Cardiac fibroblast (primary cell): ENCODE measurements around the gene IPO4.

Experiments used
- DNase-seq, 2 donors: peaks; one replicate each; pipeline versions ENCODE4 v3.0.0 to v3.0.0-alpha.2; 2010; ENCODE audit warnings: low read depth in 2 of 2
- H3K4me3 ChIP-seq, 2 donors: replicated peaks in 1 of 2; 1 replicate in 1 of 2; 2 replicates in 1 of 2; pipeline ENCODE4 v1.5.1; 2011; ENCODE audit warnings: low read depth in 2 of 2, low read length in 2 of 2, mild to moderate bottlenecking in 2 of 2, moderate library complexity in 1 of 2
- TF ChIP-seq, protein P1 (sequence below): IDR thresholded peaks from one replicate; pipeline ENCODE4 v1.5.1; 2011; ENCODE audit warnings: low read depth, mild to moderate bottlenecking, low read length, inconsistent platforms

IPO4 gene

DNA sequence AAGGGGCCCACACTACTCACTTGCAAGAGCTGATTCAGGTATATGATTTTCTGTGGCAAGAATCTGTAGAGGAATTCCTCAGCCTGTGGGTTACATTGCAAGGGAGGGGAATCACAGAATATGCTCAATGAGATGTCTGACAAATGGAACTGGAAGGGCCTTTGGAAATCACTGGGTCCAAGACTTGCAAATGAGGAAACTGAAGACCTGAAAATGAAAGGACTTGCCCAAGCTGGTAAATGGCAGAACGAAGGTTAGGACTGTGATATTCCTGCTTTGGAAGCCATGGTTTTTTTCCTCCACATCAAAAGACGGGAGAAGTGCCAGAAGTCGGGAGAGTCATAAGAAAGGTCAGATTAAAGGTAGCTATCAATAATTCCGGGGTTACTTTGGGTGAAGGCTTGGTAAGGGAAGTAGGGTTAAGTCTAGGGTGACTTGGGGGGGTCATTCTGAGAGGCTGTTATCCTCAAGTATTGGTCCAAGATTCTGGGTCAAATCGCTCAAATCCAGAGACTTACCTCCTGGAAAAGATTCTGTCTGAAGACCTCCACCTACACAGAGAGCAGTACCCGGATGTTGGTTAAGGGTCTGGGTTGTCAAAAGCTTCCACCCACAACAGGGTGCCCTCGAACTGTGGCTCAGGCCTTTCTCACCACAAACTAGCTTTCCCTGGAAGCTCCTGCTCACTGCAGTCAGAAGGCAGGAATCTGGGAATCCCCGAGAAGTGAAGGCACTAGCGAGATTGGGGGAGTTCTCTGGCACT, 42.7 kb downstream of the IPO4 start:
- TF ChIP-seq, protein P1, sequence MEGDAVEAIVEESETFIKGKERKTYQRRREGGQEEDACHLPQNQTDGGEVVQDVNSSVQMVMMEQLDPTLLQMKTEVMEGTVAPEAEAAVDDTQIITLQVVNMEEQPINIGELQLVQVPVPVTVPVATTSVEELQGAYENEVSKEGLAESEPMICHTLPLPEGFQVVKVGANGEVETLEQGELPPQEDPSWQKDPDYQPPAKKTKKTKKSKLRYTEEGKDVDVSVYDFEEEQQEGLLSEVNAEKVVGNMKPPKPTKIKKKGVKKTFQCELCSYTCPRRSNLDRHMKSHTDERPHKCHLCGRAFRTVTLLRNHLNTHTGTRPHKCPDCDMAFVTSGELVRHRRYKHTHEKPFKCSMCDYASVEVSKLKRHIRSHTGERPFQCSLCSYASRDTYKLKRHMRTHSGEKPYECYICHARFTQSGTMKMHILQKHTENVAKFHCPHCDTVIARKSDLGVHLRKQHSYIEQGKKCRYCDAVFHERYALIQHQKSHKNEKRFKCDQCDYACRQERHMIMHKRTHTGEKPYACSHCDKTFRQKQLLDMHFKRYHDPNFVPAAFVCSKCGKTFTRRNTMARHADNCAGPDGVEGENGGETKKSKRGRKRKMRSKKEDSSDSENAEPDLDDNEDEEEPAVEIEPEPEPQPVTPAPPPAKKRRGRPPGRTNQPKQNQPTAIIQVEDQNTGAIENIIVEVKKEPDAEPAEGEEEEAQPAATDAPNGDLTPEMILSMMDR: no peak
- peak in 1 of 2 donors; percentile 31 for DNase-seq
- H3K4me3 ChIP-seq: peak overlapping the region; percentile 88 to 91

DNA sequence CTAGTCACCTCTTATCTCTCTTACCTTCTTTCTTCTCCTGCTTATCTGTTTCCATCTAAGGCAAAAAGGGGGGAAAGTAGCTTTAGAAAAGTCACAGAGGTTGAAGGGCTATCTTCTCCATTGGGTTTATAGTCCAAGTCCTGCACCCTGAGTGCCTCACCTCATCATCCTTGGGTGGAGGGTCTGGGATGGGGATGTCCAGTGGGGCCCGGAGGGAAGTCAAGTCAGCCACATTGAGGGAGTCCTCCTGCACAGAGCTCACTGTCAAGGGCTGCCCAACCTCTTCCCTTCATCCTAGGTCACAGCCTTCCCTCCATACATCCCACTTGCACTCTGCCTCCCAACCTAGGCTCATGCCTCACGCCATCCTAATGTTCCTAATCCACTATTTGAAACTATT, 43.4 kb downstream of the IPO4 start:
- DNase-seq: no peak
- TF ChIP-seq, protein P1: no peak
- H3K4me3 ChIP-seq: peak overlapping the region in 1 of 2 donors; percentile 12

DNA sequence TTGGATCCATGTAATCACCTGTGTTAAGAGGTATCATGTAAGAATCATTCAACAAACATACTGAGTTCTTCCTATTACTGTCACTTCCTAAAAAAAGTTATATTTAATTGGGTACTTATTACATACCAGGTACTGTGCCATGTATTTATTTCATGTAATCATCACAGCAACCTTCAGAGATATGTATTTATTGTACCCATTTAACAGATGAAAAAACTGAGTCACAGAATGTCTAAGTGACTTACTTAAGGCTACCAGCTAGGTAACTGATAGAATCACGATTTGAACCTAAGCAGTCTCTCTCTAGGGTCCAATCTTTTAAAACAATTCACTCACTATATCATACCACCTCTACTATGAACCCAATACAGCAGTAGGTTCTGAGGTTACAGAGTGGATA, 44.2 kb downstream of the IPO4 start:
- DNase-seq: no peak
- TF ChIP-seq, protein P1: no peak
- H3K4me3 ChIP-seq: no peak overlapping the region

DNA sequence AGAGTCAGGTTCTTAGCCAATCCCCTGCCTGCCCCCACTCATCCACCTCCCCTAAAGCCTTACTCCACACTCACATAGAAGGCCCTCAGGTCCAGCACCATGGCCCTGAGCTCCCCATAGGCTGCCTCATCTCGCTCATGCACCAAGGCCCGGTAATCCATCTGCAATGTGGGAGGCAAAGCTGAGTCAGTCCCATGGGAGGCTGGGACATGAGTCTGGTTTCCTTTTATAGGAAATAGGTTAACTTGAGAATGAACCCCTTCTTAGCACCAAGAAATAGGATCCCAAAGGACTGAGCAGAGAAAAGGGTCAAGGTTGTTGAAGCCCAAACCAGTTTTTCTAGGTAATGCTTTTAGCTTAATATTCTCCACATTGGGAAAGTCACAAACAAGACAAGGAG, 45.1 kb downstream of the IPO4 start:
- DNase-seq: peak in 1 of 2 donors; percentile 86
- TF ChIP-seq, protein P1: no peak
- no peak overlapping the region for H3K4me3 ChIP-seq

DNA sequence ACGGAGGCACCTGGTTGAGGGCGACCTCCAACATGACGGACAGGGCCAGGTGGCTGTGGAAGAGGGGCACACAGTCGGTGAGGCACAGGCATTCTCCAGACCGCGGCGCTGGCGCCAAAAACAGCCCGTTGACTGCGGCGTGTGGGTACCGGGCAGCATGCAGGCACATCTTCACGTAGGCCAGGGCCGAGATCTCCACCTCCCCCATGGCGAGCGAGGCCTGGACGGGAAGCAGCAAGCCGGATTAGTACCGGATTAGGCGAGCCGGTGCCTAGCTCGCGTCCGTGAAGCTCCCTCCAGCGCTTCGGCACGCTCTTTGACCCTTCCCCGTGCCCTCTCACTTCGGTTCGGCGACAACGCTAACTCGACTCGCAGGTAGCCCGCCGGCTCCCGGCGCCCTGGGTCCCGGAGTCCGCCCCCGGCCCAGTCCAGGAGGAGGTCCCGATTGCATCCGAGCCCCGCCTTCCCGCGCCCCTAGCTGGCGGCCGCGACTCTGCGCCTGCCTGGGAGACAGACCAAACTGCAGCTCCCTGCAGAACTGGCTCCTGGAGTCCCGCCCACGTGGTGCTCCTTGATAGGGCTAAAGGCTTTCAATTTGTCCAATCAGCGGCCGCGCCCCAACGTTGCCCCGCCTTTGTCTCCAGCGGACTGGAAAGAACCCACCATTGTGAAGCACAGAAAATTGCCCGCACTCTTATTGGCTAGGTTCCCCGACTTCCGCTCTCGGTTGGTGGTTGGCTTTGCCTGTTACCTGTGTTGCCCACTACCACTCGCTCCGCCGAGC, 47.3 kb downstream of the IPO4 start, which contains the start of gene EMC9:
EMC9 (minus strand) TSS at position 495 of the 784 bp plus-strand sequence; CDS start at position 208, 287 bp downstream.
- DNase-seq: peak; percentile 99
- TF ChIP-seq, protein P1: peak; percentile 55
- peak within 1 kb of the TSS; percentile 80 to 94 for H3K4me3 ChIP-seq

DNA sequence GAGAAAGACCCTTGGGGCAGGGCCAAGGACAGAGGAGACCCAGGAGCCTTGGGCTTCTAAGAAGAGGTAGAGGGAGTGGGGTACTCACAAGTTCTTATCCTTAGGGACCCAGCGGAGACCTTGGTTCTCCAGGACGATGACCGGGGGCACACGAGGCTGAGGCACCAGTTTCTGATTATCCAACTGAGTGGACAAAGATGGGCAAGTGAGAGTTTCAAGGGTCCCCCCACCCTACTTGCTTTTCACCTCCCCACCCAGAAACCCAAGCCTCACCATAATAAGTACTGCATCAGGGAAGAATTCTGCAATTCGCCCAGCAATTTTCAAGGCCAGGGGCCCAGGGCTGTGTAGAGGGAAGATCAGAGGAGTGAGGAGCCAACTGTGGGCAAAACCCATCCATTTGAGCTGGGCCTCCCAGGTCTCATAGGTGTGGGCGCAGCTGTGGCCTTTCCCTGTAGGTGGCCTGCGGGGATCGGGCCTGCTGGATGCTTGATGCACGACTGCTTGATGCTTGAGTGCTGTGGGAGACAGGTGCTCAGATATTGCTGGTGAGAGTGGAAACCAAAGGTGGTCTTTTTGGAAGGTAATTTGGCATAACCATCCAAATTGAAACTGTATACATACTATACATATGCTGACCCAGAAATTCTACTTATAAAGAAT, 49.2 kb downstream of the IPO4 start:
- TF ChIP-seq, protein P1: no peak
- H3K4me3 ChIP-seq: peak overlapping the region in 1 of 2 donors; percentile 94
- no peak for DNase-seq
